ENCODE data around the gene BBS9. TPM values are rescaled to one million over a fixed set of nuclear protein-coding genes. Genes with fewer than 3 reads are reported as not detected.
A peak's percentile ranks its signal among the peaks of the same experiment; 100 is the strongest.

The BBS9 gene
- total RNA-seq, 4 donors from 2014 or later, result 11.2 to 34.5 (median 20.4) TPM

DNA sequence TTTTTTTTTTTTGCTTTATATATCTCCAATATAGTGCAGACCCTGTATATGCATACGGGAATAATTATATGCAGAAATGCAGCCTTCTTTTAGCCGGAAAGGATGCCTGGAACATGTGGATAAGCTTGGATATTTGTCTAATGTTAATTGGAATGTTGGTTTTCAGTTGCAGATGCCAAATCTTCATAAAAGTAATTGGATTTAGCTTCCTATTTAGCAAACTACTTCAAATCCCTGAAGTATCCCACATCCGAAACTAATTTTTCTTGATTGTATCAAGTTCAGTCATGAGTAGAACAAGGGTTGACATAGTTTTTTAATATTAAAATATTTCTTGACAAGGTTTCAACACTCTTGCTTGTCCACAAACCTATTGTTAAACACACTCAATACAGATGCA is 281.7 kb downstream of the BBS9 start:
- Histone ChIP-seq H3K4me1 (no peaks in the 10 kb centered on the region), H3K4me3 (no peak overlapping the region), H3K36me3 (no peaks in the 10 kb centered on the region), H3K9me3 (peaks cover 0 to 23% (median 0%) of the 10 kb centered on the region in 3 donors), H3K27ac (no peak overlapping the region), H3K27me3 (no peaks in the 10 kb centered on the region)
- no peak for ATAC-seq
- TF ChIP-seq POLR2AphosphoS5 (IDR thresholded peaks at IDR 0.05), result no peak
- TF ChIP-seq, protein P1, sequence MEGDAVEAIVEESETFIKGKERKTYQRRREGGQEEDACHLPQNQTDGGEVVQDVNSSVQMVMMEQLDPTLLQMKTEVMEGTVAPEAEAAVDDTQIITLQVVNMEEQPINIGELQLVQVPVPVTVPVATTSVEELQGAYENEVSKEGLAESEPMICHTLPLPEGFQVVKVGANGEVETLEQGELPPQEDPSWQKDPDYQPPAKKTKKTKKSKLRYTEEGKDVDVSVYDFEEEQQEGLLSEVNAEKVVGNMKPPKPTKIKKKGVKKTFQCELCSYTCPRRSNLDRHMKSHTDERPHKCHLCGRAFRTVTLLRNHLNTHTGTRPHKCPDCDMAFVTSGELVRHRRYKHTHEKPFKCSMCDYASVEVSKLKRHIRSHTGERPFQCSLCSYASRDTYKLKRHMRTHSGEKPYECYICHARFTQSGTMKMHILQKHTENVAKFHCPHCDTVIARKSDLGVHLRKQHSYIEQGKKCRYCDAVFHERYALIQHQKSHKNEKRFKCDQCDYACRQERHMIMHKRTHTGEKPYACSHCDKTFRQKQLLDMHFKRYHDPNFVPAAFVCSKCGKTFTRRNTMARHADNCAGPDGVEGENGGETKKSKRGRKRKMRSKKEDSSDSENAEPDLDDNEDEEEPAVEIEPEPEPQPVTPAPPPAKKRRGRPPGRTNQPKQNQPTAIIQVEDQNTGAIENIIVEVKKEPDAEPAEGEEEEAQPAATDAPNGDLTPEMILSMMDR (IDR thresholded peaks at IDR 0.05), result no peak
- no peak for TF ChIP-seq EP300 (IDR thresholded peaks at IDR 0.05)
- no peak for TF ChIP-seq POLR2A (IDR thresholded peaks at IDR 0.05)
- WGBS, 2 donors (ENCODE audit: low coverage in 1 of 2), result 79 to 88% methylated on average over 1 to 3 of the region's 3 CpGs

- TF ChIP-seq, protein P1 (IDR thresholded peaks at IDR 0.05), result no peak
- no peak for TF ChIP-seq EP300 (IDR thresholded peaks at IDR 0.05)
- Histone ChIP-seq H3K36me3 (no peaks in the 10 kb centered on the region), H3K27ac (no peak overlapping the region), H3K4me1 (no peaks in the 10 kb centered on the region), H3K27me3 (no peaks in the 10 kb centered on the region), H3K9me3 (peaks cover 0 to 13% (median 0%) of the 10 kb centered on the region in 3 donors), H3K4me3 (no peak overlapping the region)
- no peak for ATAC-seq
Observed at GRCh38 chr7:33412331-33412730, 283.0 kb downstream of the BBS9 start.

DNA sequence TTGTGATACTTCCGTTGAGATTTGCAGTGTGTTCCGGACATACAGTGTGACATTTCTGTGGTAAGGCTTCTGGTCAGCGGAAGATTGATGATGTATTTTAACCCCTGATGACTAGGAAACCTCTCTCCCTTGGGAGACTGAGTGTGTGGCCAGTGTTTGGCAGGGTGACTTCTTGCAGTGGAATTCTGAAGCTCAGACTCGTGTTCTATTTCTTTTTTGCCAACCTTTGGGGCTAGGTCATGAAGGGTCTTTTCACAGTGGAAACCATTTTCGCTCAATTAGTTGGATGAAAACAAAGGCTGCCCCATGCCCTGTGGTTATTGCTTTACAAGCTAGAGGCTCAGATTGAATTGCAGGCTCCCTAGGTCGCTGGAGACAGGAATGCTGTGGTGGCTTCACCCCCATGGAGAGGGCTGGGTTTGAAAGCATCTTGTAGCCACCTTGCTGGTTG is 288.9 kb downstream of the BBS9 start:
- Histone ChIP-seq H3K9me3 (no peaks in the 10 kb centered on the region), H3K36me3 (no peaks in the 10 kb centered on the region), H3K27ac (no peak overlapping the region), H3K27me3 (no peaks in the 10 kb centered on the region), H3K4me3 (no peak overlapping the region), H3K4me1 (peaks cover 0 to 28% (median 0%) of the 10 kb centered on the region in 3 donors)
- ATAC-seq, result no peak
- TF ChIP-seq, protein P1 (IDR thresholded peaks at IDR 0.05), result no peak
- TF ChIP-seq POLR2A (IDR thresholded peaks at IDR 0.05), result no peak
- 68 to 86% methylated on average over 1 to 4 of the region's 6 CpGs for WGBS, 2 donors (ENCODE audit: low coverage in 1 of 2)

DNA sequence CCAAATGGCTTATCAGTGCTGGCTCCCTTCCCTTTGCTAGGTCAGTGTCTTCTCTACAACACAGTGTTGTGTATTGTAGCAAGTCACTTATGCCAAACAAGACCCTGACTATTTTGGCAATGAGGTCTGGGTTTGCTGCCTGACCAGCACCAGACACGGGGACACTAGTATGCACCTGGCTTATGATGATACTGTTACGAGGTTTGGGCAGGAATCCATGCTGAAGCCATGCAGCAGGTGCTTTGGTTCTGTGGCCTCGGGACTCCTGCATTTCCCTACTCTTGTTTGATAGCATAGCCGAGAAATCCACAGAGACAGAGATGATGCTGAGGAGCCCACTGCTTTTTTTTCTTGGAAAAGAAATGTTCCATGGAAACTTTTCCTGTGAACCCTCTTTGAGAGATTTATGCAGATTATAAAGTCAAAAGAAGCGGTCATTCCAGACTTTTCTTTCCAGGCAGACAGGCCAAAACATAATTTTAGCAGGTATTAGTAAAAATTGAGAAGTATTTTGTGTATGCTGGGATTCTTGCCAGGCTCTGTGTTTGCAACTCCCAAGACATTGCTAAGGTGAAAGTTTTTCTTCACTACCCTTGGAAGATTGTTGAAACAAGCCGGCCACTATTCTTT is 291.1 kb downstream of the BBS9 start:
- Histone ChIP-seq H3K36me3 (no peaks in the 10 kb centered on the region), H3K4me1 (peaks cover 0 to 33% (median 0%) of the 10 kb centered on the region in 3 donors), H3K27ac (no peak overlapping the region), H3K9me3 (no peaks in the 10 kb centered on the region), H3K4me3 (no peak overlapping the region), H3K27me3 (no peaks in the 10 kb centered on the region)
- no peak for TF ChIP-seq POLR2AphosphoS5 (IDR thresholded peaks at IDR 0.05)
- no peak for TF ChIP-seq POLR2A (IDR thresholded peaks at IDR 0.05)
- TF ChIP-seq, protein P1 (IDR thresholded peaks at IDR 0.05), result no peak
- TF ChIP-seq EP300 (IDR thresholded peaks at IDR 0.05), result no peak
- 54 to 70% methylated on average over 5 to 6 of the region's 6 CpGs for WGBS, 2 donors (ENCODE audit: low coverage in 1 of 2)
- ATAC-seq, result no peak

DNA sequence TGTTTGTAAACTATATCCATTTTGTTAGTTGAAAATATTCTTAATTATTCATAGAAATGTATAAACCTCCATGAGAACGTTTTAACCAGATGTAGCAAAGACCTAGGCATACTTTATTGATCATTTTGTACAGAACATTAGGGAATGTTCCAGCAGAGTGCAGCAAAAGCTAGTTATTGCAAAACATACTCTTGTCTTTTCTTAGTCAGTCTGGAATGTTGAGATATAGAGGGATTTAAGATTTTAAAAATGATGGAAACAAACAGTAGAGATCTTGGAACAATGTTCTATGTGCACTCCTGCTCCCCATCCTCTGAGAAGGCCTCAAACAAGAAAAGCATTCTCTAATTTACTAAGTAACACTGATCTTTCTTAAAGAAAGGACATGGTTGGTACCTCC is 292.1 kb downstream of the BBS9 start:
- no peak overlapping the region for H3K27ac ChIP-seq
- H3K4me1 ChIP-seq, result peaks cover 0 to 43% (median 0%) of the 10 kb centered on the region in 3 donors
- H3K4me3 ChIP-seq, result no peak overlapping the region
- no peak for TF ChIP-seq EP300 (IDR thresholded peaks at IDR 0.05)
- TF ChIP-seq, protein P1 (IDR thresholded peaks at IDR 0.05), result peak in 1 of 4 experiments; percentile 20
- TF ChIP-seq POLR2AphosphoS5 (IDR thresholded peaks at IDR 0.05), result no peak
- TF ChIP-seq POLR2A (IDR thresholded peaks at IDR 0.05), result no peak
- H3K36me3 ChIP-seq, result no peaks in the 10 kb centered on the region
- H3K27me3 ChIP-seq, result no peaks in the 10 kb centered on the region
- 19 to 33% methylated on average over 1 of the region's 1 CpG for WGBS, 2 donors (ENCODE audit: low coverage in 1 of 2)
- no peak for ATAC-seq
- no peaks in the 10 kb centered on the region for H3K9me3 ChIP-seq

Measured in gastroesophageal sphincter (tissue), 4 donors.